Measurements from ENCODE around the gene IL17C.

DNA sequence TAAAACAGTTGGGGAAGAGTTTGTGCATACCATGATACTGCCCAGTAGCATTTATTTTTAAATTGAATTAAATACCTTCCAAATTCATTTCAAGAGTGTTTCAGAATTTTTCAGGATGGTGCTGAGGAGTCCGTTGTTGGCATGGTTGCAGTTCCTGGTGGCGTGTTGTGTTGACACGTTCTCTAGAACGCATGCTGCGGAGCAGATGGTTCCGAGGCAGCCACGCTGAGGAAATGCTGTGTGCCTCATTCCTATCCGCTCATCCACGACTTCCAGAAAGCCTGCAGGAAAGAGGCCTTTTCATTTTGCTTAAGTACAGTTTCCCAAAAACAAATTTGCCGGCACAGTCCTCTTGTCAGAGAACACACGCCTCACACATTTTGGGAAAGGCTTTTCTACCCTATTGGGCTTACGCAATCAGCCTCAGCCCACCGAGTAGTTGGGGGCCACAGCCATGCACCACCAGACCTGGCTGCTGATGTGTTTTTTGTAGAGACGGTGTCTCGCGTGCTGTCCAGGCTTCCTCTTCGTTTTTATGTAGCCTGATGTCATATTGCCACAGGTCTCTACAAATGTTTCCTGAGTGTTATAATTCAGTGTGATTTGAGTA lies 32.1 kb upstream of the IL17C start:
- TF ChIP-seq, protein P1, sequence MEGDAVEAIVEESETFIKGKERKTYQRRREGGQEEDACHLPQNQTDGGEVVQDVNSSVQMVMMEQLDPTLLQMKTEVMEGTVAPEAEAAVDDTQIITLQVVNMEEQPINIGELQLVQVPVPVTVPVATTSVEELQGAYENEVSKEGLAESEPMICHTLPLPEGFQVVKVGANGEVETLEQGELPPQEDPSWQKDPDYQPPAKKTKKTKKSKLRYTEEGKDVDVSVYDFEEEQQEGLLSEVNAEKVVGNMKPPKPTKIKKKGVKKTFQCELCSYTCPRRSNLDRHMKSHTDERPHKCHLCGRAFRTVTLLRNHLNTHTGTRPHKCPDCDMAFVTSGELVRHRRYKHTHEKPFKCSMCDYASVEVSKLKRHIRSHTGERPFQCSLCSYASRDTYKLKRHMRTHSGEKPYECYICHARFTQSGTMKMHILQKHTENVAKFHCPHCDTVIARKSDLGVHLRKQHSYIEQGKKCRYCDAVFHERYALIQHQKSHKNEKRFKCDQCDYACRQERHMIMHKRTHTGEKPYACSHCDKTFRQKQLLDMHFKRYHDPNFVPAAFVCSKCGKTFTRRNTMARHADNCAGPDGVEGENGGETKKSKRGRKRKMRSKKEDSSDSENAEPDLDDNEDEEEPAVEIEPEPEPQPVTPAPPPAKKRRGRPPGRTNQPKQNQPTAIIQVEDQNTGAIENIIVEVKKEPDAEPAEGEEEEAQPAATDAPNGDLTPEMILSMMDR (conservative IDR thresholded peaks at IDR 0.05; ENCODE audit: low read depth, low read length), result no peak
- no peak for TF ChIP-seq EZH2 (IDR thresholded peaks at IDR 0.05; ENCODE audit: low read length, unreplicated experiment)
